SK-N-SH (cell line): ENCODE data around the gene DSCAML1. TPM values are rescaled to one million over a fixed set of nuclear protein-coding genes. Genes with fewer than 3 reads are reported as not detected.

Source experiments
- CTCF ChIA-PET: fragments of 300-600, 350-600 bp; formaldehyde crosslinking; extraction: SDS; loops from one replicate; lab custom pipeline; 2021; lab: Yijun Ruan, JAX
- POLR2A ChIA-PET: fragments of 350-600 bp; sonication (Branson Sonifier 250); formaldehyde crosslinking; extraction: SDS; loops from one replicate; lab custom pipeline; 2020; ENCODE audit warnings: antibody characterized with exemption, inconsistent platforms; lab: Yijun Ruan, JAX
- DNase-seq: peaks from one replicate; pipeline ENCODE4 v3.0.0; 2012
- H2AFZ ChIP-seq: fragments of 200-600 bp; sonication (generic); 2 replicates; pipeline ENCODE4 v1.8.1; 2016; ENCODE audit warnings: antibody characterized with exemption, mild to moderate bottlenecking, low read depth
- H3F3A ChIP-seq: fragments of 200-600 bp; sonication (generic); replicated peaks from 2 replicates; pipeline ENCODE3; 2016; ENCODE audit warnings: antibody characterized with exemption, mild to moderate bottlenecking; ENCODE audit not compliant: insufficient read depth
- H3K27ac ChIP-seq, 2 experiments: fragments of 200-500 bp in 1 of 2; fragments of 200-600 bp in 1 of 2; sonication (Bioruptor generic) in 1 of 2; sonication (generic), shearing (Covaris generic) in 1 of 2; 2 replicates each; pipeline versions ENCODE4 v1.5.1 to v1.6.1; 2014 to 2016; ENCODE audit warnings: low read depth in 2 of 2, inconsistent platforms in 1 of 2, low read length in 1 of 2, mild to moderate bottlenecking in 1 of 2, mixed read lengths in 1 of 2
- H3K27me3 ChIP-seq: fragments of 200-600 bp; sonication (generic), shearing (Covaris generic); 2 replicates; pipeline ENCODE4 v1.6.1; 2016; ENCODE audit warnings: mixed run types; ENCODE audit not compliant: insufficient read depth
- H3K36me3 ChIP-seq, 2 experiments: fragments of 200-500 bp in 1 of 2; fragments of 200-600 bp in 1 of 2; sonication (Bioruptor generic) in 1 of 2; sonication (generic) in 1 of 2; replicated peaks in 1 of 2; 2 replicates each; pipeline versions ENCODE3 to v1.5.1; 2014 to 2016; ENCODE audit warnings: low read length in 1 of 2, mild to moderate bottlenecking in 1 of 2; ENCODE audit not compliant: insufficient read depth in 2 of 2, control insufficient read depth in 1 of 2
- H3K4me1 ChIP-seq, 2 experiments: fragments of 200-500 bp in 1 of 2; fragments of 200-600 bp in 1 of 2; sonication (Bioruptor generic) in 1 of 2; sonication (generic), shearing (Covaris generic) in 1 of 2; 2 replicates each; pipeline versions ENCODE4 v1.5.1 to v1.6.1; 2014 to 2016; ENCODE audit warnings: low read depth in 1 of 2, low read length in 1 of 2, mixed run types in 1 of 2; ENCODE audit not compliant: insufficient read depth in 2 of 2, control insufficient read depth in 1 of 2
- H3K4me2 ChIP-seq: fragments of 200-600 bp; sonication (generic), shearing (Covaris generic); 2 replicates; pipeline ENCODE4 v1.6.1; 2017; ENCODE audit warnings: mixed run types
- H3K4me3 ChIP-seq, 2 experiments: fragments of 200-500 bp in 1 of 2; fragments of 200-600 bp in 1 of 2; sonication (Bioruptor generic) in 1 of 2; sonication (generic), shearing (Covaris generic) in 1 of 2; 2 replicates each; pipeline versions ENCODE4 v1.5.1 to v1.8.1; 2014 to 2016; ENCODE audit warnings: low read depth in 2 of 2, inconsistent platforms in 1 of 2, low read length in 1 of 2, mild to moderate bottlenecking in 1 of 2, mixed read lengths in 1 of 2, moderate library complexity in 1 of 2
- H3K79me2 ChIP-seq: fragments of 200-600 bp; sonication (generic); 2 replicates; pipeline ENCODE4 v1.8.1; 2017; ENCODE audit warnings: mild to moderate bottlenecking; ENCODE audit not compliant: insufficient read depth
- H3K9ac ChIP-seq: fragments of 200-600 bp; sonication (generic); 2 replicates; pipeline ENCODE4 v1.6.1; 2017; ENCODE audit warnings: mixed run types
- H3K9me2 ChIP-seq: fragments of 200-600 bp; sonication (generic); 2 replicates; pipeline ENCODE4 v1.6.1; 2017; ENCODE audit warnings: mixed run types
- H3K9me3 ChIP-seq: fragments of 200-600 bp; sonication (generic); 2 replicates; pipeline ENCODE4 v1.6.1; 2017; ENCODE audit warnings: mixed run types, mild to moderate bottlenecking, moderate library complexity
- H4K20me1 ChIP-seq: fragments of 200-600 bp; sonication (generic); 2 replicates; pipeline ENCODE4 v1.6.1; 2017; ENCODE audit warnings: mild to moderate bottlenecking, mixed run types; ENCODE audit not compliant: insufficient read depth
- CHD2 ChIP-seq: fragments of 150-350 bp; IDR thresholded peaks from 2 replicates; pipeline ENCODE4 v1.6.1; 2018; ENCODE audit warnings: low read length; ENCODE audit not compliant: partially characterized antibody
- CTCF ChIP-seq: fragments of 200-600 bp; sonication (generic); IDR thresholded peaks from 2 replicates; pipeline ENCODE4 v1.6.1; 2017; ENCODE audit warnings: antibody characterized with exemption, mild to moderate bottlenecking, moderate library complexity
- EZH2phosphoT487 ChIP-seq: fragments of 200-600 bp; sonication (generic); IDR thresholded peaks from 2 replicates; pipeline ENCODE4 v1.6.1; 2017; ENCODE audit warnings: low read depth, mixed run types, mild to moderate bottlenecking, antibody characterized with exemption, moderate library complexity, borderline replicate concordance
- FOSL2 ChIP-seq: IDR thresholded peaks from 2 replicates; pipeline ENCODE4 v1.4.0; 2012; ENCODE audit warnings: low read depth, mild to moderate bottlenecking, moderate library complexity, borderline replicate concordance
- FOXJ3 ChIP-seq: sonication (generic); formaldehyde crosslinking; IDR thresholded peaks from 2 replicates; pipeline ENCODE4 v1.5.1; 2020; ENCODE audit warnings: mild to moderate bottlenecking, missing genetic modification reagents
- FOXM1 ChIP-seq: IDR thresholded peaks from 2 replicates; pipeline ENCODE4 v1.4.0; 2012; ENCODE audit warnings: low read depth, mild to moderate bottlenecking
- GABPA ChIP-seq: IDR thresholded peaks from 2 replicates; pipeline ENCODE4 v1.4.0; 2012; ENCODE audit warnings: low read depth, mild to moderate bottlenecking
- IRF3 ChIP-seq: fragments of 150-350 bp; IDR thresholded peaks from 2 replicates; pipeline ENCODE4 v1.6.1; 2016; ENCODE audit warnings: mild to moderate bottlenecking, low read depth, low read length
- MAX ChIP-seq: IDR thresholded peaks from 2 replicates; pipeline ENCODE4 v1.4.0; 2012; ENCODE audit warnings: low read depth
- NRF1 ChIP-seq: IDR thresholded peaks from 2 replicates; pipeline ENCODE4 v1.6.1; 2012; ENCODE audit warnings: low read depth, mild to moderate bottlenecking, low read length
- PBX3 ChIP-seq: IDR thresholded peaks from 2 replicates; pipeline ENCODE4; 2012
- POLR2AphosphoS5 ChIP-seq: IDR thresholded peaks from 2 replicates; pipeline ENCODE4 v1.6.1; 2012; ENCODE audit warnings: low read depth, low read length
- RCOR1 ChIP-seq: fragments of 150-350 bp; IDR thresholded peaks from 2 replicates; pipeline ENCODE4 v1.6.1; 2017; ENCODE audit warnings: antibody characterized with exemption, low read length
- RXRA ChIP-seq: IDR thresholded peaks from 2 replicates; pipeline ENCODE4 v1.4.0; 2012; ENCODE audit warnings: low read depth, mild to moderate bottlenecking, borderline replicate concordance
- TCF12 ChIP-seq: IDR thresholded peaks from 2 replicates; pipeline ENCODE4 v1.4.0; 2012
- USF2 ChIP-seq: fragments of 150-350 bp; IDR thresholded peaks from 2 replicates; pipeline ENCODE4 v1.6.1; 2017; ENCODE audit warnings: antibody characterized with exemption, low read length, low read depth, borderline replicate concordance
- ZBTB33 ChIP-seq: IDR thresholded peaks from 2 replicates; pipeline ENCODE4 v1.4.0; 2012; ENCODE audit warnings: low read depth, borderline replicate concordance
- WGBS: methylation state at CpG from one replicate; pipeline ENCODE4 v1.1.6; 2017; ENCODE audit warnings: low lambda C conversion rate; 5-methylcytosine and 5-hydroxymethylcytosine counted together
- polyA plus RNA-seq, 3 experiments: library from polyadenylated mRNA; depleted of rRNA; stranded (reverse); fragments of >200 nt; gene quantifications; 2 replicates each; pipeline ENCODE4 v1.2.3, GENCODE V29; 2012

DSCAML1 gene
- polyA plus RNA-seq, 1 of the 3 experiments (the other 2 are of a cell fraction), result not detected

- no peak overlapping the region for H2AFZ ChIP-seq
- TF ChIP-seq MAX (no peak), TCF12 (no peak), NRF1 (no peak), USF2 (no peak), CHD2 (no peak), ZBTB33 (no peak), FOXJ3 (CRISPR knock-in tag) (no peak), RCOR1 (no peak), FOXM1 (no peak), IRF3 (no peak), RXRA (no peak), CTCF (no peak), GABPA (no peak), POLR2AphosphoS5 (no peak), PBX3 (no peak), EZH2phosphoT487 (no peak), FOSL2 (no peak)
- H3K27me3 ChIP-seq, result peaks cover 18% of the 10 kb centered on the region; the same call in 1 of the 2 replicates
- no peaks in the 10 kb centered on the region for H3F3A ChIP-seq
- H3K27ac ChIP-seq, result no peak overlapping the region
- CTCF ChIA-PET, result interaction anchor here (1.3 to 25.9 kb wide), 8 partner anchors 9 to 408 kb away, joined by 6 to 481 read pairs (median 18); partner anchors contain the start of gene FXYD2
- H3K9me3 ChIP-seq, result no peaks in the 10 kb centered on the region
- no peak overlapping the region for H3K4me3 ChIP-seq
- 38% methylated on average over 6 of the region's 6 CpGs for WGBS
- peaks cover 0 to 6% of the 10 kb centered on the region in 2 experiments; a peak in 1 of 4 replicates for H3K4me1 ChIP-seq
- no peaks in the 10 kb centered on the region for H3K79me2 ChIP-seq
- DNase-seq, result no peak
- no peaks in the 10 kb centered on the region for H3K9me2 ChIP-seq
- no peaks in the 10 kb centered on the region for H4K20me1 ChIP-seq
- POLR2A ChIA-PET, result no interaction called here
- no peak overlapping the region for H3K4me2 ChIP-seq
- H3K36me3 ChIP-seq, result no peaks in the 10 kb centered on the region
- no peak overlapping the region for H3K9ac ChIP-seq
Observed at GRCh38 chr11:117834068-117834810, 37.2 kb upstream of the DSCAML1 start.
